ENCODE data around the gene FHL3. TPM values are rescaled to one million over a fixed set of nuclear protein-coding genes. Genes with fewer than 3 reads are reported as not detected.

The FHL3 gene
- total and polyA plus RNA-seq, 9 of the 15 experiments (the other 6 are each of a cell fraction or from before 2014, with no cell fraction given), result 6.1 to 144 (median 34.1) TPM

DNA sequence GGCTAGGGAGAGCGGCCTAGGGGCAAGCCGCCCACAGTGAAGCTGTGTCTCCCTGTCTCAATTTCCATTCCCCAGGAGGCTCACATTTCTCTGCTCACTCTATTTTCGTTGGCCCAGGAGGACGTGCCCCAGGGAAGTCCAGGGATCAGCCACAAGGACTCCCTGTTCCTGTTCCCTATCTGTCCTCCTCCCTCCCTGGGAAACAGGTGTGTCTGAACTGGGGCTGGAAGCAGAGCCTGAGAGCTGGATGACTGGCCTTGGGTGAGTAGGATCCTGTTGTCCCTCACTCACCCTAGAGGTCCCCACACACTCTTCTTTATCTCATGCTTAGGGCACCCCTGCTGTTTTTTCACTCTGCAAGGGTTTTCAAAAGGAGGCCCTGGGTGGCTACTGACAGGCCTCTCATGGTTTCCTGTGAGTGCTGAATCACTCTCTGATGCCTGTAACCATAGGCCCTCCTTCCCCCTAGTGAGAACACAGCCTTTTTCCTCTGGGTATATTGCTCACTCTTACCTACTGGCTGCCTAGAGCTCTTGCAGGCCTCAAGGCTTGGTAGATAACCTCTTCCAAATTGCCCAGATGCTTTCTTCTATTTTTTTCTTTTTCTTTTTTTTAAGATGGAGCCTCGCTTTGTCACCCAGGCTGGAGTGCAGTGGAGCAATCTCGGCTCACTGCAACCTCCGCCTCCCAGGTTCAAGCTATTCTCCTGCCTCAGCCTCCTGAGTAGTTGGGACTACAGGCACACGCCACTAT, 4.0 kb upstream of the FHL3 start (continued):
- TF ChIP-seq NR4A1 (CRISPR knock-in tag; IDR thresholded peaks at IDR 0.05), result no peak
- TF ChIP-seq NR4A1 (tag; IDR thresholded peaks at IDR 0.05), result peak; percentile 41; the same call in 1 of the 2 replicates
- no peak for TF ChIP-seq EZH2 (IDR thresholded peaks at IDR 0.05; ENCODE audit: borderline replicate concordance, low read depth, low read length)
- peak; percentile 88 for TF ChIP-seq MAFG (tag; conservative IDR thresholded peaks at IDR 0.05)
- TF ChIP-seq, protein P1, sequence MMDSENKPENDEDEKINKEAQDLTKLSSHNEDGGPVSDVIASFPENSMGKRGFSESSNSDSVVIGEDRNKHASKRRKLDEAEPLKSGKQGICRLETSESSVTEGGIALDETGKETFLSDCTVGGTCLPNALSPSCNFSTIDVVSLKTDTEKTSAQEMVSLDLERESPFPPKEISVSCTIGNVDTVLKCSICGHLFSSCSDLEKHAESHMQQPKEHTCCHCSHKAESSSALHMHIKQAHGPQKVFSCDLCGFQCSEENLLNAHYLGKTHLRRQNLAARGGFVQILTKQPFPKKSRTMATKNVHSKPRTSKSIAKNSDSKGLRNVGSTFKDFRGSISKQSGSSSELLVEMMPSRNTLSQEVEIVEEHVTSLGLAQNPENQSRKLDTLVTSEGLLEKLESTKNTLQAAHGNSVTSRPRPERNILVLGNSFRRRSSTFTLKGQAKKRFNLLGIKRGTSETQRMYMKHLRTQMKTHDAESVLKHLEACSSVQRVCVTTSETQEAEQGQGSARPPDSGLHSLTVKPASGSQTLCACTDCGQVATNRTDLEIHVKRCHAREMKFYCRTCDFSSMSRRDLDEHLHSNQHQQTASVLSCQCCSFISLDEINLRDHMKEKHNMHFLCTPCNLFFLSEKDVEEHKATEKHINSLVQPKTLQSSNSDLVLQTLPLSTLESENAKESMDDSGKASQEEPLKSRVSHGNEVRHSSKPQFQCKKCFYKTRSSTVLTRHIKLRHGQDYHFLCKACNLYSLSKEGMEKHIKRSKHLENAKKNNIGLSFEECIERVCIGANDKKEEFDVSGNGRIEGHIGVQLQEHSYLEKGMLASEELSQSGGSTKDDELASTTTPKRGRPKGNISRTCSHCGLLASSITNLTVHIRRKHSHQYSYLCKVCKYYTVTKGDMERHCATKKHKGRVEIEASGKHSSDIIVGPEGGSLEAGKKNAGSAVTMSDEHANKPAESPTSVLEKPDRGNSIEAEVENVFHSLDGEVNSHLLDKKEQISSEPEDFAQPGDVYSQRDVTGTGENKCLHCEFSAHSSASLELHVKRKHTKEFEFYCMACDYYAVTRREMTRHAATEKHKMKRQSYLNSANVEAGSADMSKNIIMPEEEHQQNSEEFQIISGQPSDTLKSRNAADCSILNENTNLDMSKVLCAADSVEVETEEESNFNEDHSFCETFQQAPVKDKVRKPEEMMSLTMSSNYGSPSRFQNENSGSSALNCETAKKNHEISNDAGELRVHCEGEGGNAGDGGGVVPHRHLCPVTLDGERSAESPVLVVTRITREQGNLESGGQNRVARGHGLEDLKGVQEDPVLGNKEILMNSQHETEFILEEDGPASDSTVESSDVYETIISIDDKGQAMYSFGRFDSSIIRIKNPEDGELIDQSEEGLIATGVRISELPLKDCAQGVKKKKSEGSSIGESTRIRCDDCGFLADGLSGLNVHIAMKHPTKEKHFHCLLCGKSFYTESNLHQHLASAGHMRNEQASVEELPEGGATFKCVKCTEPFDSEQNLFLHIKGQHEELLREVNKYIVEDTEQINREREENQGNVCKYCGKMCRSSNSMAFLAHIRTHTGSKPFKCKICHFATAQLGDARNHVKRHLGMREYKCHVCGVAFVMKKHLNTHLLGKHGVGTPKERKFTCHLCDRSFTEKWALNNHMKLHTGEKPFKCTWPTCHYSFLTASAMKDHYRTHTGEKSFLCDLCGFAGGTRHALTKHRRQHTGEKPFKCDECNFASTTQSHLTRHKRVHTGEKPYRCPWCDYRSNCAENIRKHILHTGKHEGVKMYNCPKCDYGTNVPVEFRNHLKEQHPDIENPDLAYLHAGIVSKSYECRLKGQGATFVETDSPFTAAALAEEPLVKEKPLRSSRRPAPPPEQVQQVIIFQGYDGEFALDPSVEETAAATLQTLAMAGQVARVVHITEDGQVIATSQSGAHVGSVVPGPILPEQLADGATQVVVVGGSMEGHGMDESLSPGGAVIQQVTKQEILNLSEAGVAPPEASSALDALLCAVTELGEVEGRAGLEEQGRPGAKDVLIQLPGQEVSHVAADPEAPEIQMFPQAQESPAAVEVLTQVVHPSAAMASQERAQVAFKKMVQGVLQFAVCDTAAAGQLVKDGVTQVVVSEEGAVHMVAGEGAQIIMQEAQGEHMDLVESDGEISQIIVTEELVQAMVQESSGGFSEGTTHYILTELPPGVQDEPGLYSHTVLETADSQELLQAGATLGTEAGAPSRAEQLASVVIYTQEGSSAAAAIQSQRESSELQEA (IDR thresholded peaks at IDR 0.05; ENCODE audit: low read depth), result no peak
- TF ChIP-seq ZNF134 (CRISPR knock-in tag; conservative IDR thresholded peaks at IDR 0.05), result no peak
- peak; percentile 56 for TF ChIP-seq RBM39 (optimal IDR thresholded peaks at IDR 0.05; ENCODE audit: low read depth, low read length)
- TF ChIP-seq, protein P2, sequence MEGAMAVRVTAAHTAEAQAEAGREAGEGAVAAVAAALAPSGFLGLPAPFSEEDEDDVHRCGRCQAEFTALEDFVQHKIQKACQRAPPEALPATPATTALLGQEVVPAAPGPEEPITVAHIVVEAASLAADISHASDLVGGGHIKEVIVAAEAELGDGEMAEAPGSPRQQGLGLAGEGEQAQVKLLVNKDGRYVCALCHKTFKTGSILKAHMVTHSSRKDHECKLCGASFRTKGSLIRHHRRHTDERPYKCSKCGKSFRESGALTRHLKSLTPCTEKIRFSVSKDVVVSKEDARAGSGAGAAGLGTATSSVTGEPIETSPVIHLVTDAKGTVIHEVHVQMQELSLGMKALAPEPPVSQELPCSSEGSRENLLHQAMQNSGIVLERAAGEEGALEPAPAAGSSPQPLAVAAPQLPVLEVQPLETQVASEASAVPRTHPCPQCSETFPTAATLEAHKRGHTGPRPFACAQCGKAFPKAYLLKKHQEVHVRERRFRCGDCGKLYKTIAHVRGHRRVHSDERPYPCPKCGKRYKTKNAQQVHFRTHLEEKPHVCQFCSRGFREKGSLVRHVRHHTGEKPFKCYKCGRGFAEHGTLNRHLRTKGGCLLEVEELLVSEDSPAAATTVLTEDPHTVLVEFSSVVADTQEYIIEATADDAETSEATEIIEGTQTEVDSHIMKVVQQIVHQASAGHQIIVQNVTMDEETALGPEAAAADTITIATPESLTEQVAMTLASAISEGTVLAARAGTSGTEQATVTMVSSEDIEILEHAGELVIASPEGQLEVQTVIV (CRISPR knock-in tag; IDR thresholded peaks at IDR 0.05; ENCODE audit: borderline replicate concordance), result no peak
- TF ChIP-seq POLR2G (IDR thresholded peaks at IDR 0.05; ENCODE audit: low read depth, low read length), result 0 out of 2 replicates have a peak, but pooled peaks have one; percentile 29
- TF ChIP-seq, protein P3, sequence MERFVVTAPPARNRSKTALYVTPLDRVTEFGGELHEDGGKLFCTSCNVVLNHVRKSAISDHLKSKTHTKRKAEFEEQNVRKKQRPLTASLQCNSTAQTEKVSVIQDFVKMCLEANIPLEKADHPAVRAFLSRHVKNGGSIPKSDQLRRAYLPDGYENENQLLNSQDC (CRISPR knock-in tag; IDR thresholded peaks at IDR 0.05), result no peak
- peak; percentile 24 for TF ChIP-seq ZFP36 (IDR thresholded peaks at IDR 0.05; ENCODE audit: low read depth, low read length, partially characterized antibody)
- TF ChIP-seq, protein P4, sequence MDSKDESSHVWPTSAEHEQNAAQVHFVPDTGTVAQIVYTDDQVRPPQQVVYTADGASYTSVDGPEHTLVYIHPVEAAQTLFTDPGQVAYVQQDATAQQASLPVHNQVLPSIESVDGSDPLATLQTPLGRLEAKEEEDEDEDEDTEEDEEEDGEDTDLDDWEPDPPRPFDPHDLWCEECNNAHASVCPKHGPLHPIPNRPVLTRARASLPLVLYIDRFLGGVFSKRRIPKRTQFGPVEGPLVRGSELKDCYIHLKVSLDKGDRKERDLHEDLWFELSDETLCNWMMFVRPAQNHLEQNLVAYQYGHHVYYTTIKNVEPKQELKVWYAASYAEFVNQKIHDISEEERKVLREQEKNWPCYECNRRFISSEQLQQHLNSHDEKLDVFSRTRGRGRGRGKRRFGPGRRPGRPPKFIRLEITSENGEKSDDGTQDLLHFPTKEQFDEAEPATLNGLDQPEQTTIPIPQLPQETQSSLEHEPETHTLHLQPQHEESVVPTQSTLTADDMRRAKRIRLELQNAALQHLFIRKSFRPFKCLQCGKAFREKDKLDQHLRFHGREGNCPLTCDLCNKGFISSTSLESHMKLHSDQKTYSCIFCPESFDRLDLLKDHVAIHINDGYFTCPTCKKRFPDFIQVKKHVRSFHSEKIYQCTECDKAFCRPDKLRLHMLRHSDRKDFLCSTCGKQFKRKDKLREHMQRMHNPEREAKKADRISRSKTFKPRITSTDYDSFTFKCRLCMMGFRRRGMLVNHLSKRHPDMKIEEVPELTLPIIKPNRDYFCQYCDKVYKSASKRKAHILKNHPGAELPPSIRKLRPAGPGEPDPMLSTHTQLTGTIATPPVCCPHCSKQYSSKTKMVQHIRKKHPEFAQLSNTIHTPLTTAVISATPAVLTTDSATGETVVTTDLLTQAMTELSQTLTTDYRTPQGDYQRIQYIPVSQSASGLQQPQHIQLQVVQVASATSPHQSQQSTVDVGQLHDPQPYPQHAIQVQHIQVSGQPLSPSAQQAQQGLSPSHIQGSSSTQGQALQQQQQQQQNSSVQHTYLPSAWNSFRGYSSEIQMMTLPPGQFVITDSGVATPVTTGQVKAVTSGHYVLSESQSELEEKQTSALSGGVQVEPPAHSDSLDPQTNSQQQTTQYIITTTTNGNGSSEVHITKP (IDR thresholded peaks at IDR 0.05; ENCODE audit: partially characterized antibody), result peak; percentile 68
